NCI-H146 treated with DMSO at 0.1 percent for 48 hours (cell line): Measurements from ENCODE around the gene XPNPEP2.

ENCODE experiments used
- DNase-seq: peaks from one replicate; lab custom pipeline; 2025; ENCODE audit not compliant: unreplicated experiment; lab: John Stamatoyannopoulos, UW

The XPNPEP2 gene

DNA sequence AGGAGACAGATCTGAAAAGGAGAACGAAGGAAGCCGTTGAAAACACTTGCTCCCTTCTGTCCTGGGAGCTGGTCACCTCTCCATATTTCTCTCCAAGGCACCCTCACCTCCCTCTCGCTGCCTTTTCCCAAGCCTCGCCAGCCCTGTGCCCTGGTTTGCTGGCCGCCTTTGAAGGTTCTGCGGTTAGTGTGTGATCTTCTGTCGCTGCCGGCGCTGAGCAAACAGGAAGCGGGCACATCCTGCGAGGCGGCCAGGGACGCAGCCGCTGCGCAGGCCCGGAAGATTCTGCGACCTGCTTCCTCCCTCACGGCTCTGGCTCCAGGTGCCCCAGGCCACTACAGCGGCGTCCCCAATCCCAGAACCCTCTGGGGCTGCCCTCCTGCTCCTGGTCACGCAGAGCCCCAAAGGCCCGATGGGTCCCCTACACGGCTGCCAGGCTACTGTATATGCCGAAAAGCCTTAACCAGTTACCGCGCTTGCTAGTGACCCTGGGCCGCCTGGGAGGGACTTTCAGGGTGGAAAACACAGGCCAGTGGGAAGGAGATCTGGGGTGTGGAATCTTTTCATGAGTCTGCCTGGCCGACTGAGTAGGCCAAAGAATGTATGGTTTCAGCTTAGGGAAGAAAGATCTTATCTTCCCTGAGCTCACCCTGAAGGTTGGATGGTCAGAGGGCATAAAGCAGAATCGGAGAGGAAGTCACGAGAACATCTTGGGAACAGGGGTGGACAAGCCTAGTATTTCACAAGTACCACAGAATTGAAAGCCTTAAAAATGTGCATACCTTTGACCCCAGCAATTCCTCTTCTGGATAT lies 38.6 kb downstream of the XPNPEP2 start:
- DNase-seq = no peak

DNA sequence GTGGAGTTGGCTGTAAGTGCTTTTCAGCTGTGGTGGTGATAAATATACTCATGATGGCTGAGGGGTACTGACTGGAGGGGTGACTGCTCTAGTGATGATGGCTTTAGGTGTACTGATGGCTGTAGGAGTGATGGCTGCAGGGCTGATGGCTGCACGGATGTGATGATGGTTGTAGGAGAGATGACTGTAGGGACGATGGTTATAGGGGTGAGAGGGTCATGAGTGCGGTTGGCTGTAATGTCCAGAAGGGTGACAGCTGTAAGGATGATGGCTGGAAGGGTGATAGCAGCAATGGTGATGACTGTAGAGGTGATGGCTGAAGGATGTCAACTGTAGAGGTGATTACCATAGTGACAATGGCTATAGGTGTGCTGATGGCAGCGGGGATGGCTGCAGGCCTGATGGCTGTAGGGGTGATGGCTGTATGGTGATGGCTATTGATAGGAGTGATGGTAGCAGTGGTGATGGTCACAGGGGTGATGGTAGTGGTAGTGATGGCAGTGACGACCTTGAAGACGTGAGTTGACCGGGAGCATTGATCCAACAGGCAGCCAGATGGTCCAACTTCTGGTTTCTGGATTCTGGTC lies 40.4 kb downstream of the XPNPEP2 start:
- no peak for DNase-seq

DNA sequence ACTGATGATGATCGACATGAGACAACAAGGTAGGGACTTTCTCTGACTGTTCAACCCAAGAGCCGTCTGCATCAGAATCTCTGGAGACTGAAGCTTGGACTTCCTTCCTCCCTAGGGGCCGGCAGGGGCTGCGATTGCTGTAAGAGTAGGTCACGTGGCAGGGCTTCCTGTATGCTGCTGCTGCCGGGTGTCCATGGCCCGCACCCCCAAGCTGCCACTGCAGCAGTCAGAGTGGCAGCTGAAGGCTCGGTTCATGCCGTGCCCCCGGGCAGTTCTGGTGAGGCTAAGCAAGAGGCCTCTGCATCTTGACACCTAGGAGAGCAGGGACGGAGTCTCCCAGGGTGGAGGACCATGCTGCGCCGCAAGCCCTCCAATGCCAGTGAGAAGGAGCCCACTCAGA lies 41.0 kb downstream of the XPNPEP2 start, which contains the start of gene SASH3:
Gene SASH3, plus strand, starts transcription at position 203 of the 400 bp plus-strand sequence. Its CDS starts 149 bp downstream, at position 352.
- DNase-seq = no peak

DNA sequence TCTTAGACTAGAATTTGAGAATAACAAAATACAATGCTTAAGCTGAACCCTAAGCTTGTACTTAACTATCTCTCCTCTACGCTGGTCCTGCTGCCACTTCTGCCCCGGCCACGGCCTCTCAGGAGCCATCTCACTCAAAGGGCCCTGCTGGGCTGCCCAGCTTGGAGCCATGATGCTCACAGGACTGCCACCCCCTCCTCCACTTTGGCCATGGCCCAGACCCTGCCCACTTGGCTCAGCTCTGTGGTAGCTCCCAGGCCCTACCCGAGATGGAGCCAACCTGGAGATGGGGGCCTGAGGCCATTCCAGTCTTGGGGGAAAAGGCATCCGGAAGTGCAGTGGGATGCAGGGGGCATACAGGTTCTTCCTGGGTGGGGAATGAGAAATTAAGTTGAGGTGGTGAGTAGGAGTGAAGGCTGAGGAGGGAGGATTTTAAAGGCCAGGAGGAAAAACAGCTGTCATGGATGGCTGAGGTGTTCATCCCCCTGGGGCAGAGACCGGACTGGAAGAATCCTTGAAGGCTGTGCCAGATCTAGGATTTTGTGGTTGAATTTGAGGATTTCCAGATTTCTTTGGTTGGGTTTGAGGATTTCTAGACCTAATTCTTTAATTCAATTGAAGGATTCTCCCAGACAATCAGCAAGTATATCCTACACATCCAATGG lies 41.8 kb downstream of the XPNPEP2 start:
- no peak for DNase-seq

GRCh38 chrX:129781134-129781672 lies 42.4 kb downstream of the XPNPEP2 start:
- DNase-seq = no peak

DNA sequence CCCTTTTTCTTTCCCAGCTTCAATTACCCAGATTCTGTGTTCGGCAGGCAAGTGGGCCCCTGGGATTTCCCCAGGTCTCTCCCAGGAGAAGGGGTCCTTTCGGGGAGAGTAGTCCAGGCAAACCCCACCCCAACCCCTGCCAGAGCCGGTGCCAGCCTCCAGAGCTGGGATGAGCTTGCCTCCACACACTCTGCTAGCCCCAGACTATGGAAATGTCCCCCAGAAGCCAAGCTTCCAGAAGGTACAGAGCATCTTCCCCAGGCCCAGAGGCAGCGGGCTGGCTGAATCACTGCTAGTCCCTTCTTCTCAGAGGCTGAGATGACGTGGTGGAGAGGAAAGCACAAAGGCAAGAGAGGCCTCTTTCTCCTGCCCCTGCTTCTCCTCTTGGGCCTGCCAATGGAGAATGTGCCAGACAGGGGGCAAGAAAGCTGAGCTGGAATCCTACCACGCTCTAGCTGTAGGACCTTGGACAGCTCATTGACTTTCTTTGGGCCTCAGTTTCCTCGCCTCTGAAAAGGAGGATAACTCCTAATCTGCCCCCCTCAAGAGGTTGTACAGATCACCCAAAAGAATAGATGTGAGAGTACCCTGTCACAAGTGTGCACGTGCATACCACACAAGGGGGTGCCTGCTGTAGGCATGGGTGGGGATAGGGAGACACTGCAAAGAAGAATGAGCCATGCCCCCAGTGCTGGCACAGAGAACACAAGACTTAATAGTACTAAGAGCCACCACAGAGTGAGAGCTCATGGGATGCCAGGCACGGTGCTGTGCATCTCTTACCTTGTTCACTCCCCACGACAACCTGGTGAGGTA lies 43.1 kb downstream of the XPNPEP2 start:
- DNase-seq = no peak

- no peak for DNase-seq
Measured at GRCh38 chrX:129782706-129783105, 43.9 kb downstream of the XPNPEP2 start.

- DNase-seq = no peak
Measured at GRCh38 chrX:129783291-129783713, 44.5 kb downstream of the XPNPEP2 start.

DNA sequence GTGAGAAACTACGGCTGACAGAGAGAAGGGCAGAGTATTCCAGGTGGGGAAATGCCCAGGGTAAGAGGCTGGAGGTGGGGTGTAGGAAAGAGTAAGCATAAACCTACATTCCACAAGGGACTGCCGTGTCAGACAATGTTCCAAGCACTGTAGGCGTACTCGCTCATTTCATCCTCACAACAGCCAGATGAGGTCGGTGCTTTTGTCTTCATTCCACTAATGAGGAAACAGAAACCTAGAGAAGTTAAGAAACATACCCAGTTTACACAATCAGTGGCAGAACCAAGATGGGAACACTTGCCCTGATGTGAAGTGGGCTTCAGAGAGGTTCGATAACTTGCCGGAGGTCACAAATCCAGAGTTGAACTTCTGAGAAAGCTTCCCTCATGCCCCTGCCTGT lies 45.6 kb downstream of the XPNPEP2 start:
- no peak for DNase-seq

DNA sequence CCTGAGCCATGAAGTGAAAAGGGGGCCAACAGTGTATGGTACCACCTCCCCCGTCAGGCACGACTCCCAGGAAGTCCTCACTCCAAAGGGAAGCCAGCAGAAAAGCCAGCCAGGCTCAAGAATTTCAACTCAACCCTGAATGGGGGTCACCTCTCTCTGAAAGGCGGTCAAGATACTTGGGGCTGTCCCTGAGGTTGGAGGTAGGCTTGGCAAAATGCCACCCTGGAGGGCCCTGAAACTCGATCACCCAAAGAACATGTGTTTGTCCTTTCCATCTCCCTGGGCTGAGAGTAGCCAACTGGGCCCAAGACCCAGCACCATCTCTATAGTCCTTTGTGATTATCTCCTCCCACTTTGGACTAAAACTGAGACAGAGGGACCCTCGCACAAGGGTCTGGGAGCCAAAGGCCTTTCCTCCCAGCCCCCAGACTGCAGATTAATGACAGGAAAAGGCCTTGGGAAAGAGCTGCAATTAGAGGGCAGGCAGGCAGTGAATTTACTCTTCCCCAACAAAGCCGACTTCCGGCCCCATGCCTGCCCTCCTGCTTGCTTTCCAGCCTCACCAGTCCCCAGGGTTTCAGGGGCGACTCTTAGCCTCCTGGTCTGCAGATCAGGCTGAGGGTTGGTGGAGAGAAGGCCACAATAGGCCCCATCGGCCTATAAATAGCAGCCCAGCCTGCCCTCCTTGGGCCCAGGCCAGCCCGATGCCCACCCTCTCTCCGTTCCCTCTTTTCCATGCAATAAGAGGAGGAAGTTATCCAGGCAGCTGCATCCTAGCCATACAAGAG lies 46.6 kb downstream of the XPNPEP2 start:
- no peak for DNase-seq

DNA sequence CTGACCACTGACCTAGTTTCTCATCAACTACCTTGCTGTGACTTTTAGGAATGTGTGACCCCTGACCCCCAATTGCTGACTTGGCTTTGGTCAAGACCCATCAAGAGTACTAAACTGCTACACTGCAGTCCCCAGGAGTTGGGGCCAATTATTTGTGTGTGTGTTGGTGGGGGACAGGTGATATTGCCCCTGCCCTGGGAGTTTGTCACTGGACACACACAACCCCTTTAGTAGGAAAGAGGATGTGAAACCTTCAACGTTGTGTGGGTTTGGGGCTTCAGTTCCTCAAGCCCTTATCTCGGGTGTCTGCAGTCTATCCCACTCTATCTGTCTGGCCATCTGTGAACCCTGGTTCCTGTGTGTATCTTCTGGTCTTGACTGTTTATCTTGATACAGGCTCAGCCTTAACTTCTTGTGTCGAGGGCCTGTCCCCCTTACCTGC lies 47.5 kb downstream of the XPNPEP2 start:
- DNase-seq = no peak

DNA sequence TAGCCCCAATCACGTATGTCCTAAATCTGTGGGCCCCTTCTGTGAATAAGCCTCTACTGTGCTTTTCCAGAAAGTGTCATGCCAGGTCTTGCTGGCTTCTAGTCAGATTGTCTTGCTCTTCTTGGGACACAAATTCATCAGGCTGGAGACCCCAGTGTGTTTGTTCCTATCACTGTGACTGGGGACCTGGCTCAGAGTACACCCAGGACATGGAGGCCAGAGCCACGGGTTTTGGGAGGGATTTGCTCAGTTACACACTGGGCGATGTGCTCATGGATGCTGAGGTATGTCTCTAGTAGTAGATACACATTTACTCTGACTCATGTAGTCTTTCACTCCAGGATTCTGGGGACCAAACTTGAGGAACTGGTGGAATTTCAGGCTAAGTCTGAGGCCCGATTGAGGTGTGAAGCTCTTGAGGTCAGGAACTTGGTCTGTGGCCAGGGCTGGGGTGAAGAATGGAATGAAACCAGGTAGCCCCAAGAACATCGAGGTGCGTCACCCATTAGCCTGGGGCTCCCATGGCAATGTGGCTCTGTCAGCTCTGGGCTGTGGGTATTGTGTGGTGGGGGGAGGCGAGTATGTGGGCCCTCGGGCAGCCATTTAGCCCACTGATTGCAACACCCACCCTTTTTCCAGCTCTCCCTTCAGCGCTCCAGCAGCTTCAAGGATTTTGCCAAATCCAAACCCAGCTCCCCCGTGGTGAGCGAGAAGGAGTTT lies 48.7 kb downstream of the XPNPEP2 start:
- DNase-seq = no peak

GRCh38 chrX:129788527-129788926 lies 49.7 kb downstream of the XPNPEP2 start:
- DNase-seq = no peak

- no peak for DNase-seq
Measured at GRCh38 chrX:129790146-129790545, 51.4 kb downstream of the XPNPEP2 start.

DNA sequence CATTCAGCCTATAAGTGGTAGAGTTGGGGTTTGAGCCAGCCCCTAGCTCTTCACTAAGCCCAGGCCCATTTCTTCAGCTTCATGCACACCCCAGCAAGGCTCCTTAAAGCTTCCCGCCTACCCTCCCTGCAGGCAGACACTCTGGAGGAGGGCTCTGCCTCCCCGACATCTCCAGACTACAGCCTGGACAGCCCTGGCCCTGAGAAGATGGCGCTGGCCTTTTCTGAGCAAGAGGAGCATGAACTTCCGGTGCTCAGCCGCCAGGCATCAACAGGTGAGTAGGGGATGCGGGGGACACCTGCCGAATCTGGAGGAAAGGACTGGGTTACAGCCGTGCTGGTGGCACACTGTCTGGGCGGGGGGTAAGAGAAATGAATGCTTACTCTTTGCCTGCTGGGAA lies 52.0 kb downstream of the XPNPEP2 start:
- DNase-seq = no peak

- DNase-seq = no peak
Measured at GRCh38 chrX:129791336-129791735, 52.6 kb downstream of the XPNPEP2 start.

- no peak for DNase-seq
Measured at GRCh38 chrX:129791961-129792570, 53.3 kb downstream of the XPNPEP2 start.

DNA sequence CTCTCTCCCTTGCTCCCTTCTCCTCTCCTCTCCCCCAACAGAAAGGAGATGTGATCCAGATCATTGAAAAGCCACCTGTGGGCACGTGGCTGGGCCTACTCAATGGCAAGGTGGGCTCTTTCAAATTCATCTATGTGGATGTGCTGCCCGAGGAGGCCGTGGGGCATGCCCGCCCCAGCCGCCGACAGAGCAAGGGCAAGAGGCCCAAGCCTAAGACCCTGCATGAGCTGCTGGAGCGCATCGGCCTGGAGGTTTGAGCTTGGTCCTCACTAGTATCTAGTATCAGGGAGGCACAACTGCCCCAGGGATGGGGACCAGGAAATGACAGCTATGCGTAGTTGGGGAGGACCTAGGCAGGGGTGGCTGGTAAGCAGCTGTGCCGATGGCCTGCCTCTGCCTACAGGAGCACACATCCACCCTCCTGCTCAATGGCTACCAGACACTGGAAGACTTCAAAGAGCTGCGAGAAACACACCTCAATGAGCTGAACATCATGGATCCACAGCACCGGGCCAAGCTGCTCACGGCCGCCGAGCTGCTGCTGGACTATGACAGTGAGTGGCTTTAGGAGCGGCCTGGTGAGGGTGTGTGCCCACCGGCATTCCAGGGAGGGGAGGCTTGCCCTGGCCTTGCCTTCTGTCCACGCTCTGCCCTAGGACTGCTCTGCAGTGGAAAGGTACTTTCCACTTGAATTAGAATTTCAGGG lies 54.0 kb downstream of the XPNPEP2 start:
- DNase-seq = no peak
